HepG2 (cell line): ENCODE measurements around the gene PTPRD.

Source experiments
- CTCF ChIP-seq: sonication (generic); formaldehyde crosslinking; IDR thresholded peaks from 2 replicates; pipeline ENCODE4 v1.5.0; 2020; ENCODE audit warnings: mild to moderate bottlenecking, missing genetic modification reagents, moderate library complexity
- FOSL2 ChIP-seq: sonication (generic); formaldehyde crosslinking; IDR thresholded peaks from 2 replicates; pipeline ENCODE4 v1.4.0; 2020; ENCODE audit warnings: missing genetic modification reagents
- HOXD1 ChIP-seq: sonication (generic); formaldehyde crosslinking; IDR thresholded peaks from 2 replicates; pipeline ENCODE4 v1.5.0; 2020; ENCODE audit warnings: missing genetic modification reagents
- KAT2B ChIP-seq: fragments of 150-350 bp; IDR thresholded peaks from 2 replicates; pipeline ENCODE4 v1.6.1; 2014; ENCODE audit warnings: low read depth, low read length, borderline replicate concordance
- MLLT10 ChIP-seq: sonication (generic); formaldehyde crosslinking; IDR thresholded peaks from 2 replicates; pipeline ENCODE4 v1.4.0; 2020; ENCODE audit warnings: missing genetic modification reagents
- MLXIP ChIP-seq: sonication (generic); formaldehyde crosslinking; IDR thresholded peaks from 2 replicates; pipeline ENCODE4 v1.9.0; 2021; ENCODE audit warnings: missing genetic modification reagents, borderline replicate concordance
- POLR2A ChIP-seq, 2 experiments: IDR thresholded peaks; 2 replicates each; pipeline ENCODE4 v1.6.1; 2011; ENCODE audit warnings: low read depth in 2 of 2, low read length in 2 of 2, mild to moderate bottlenecking in 1 of 2, moderate library complexity in 1 of 2; ENCODE audit not compliant: insufficient read depth in 1 of 2
- SP1 ChIP-seq, 2 experiments: fragments of 450-650 bp in 1 of 2; sonication (generic) in 1 of 2; formaldehyde crosslinking in 1 of 2; IDR thresholded peaks; 2 replicates each; pipeline versions ENCODE4 v1.4.0 to v1.6.1; 2016 to 2020; ENCODE audit warnings: missing genetic modification reagents in 1 of 2
- TF ChIP-seq, protein P1 (sequence below): sonication (generic); formaldehyde crosslinking; IDR thresholded peaks from 2 replicates; pipeline ENCODE4 v1.4.0; 2020; ENCODE audit warnings: missing genetic modification reagents

DNA sequence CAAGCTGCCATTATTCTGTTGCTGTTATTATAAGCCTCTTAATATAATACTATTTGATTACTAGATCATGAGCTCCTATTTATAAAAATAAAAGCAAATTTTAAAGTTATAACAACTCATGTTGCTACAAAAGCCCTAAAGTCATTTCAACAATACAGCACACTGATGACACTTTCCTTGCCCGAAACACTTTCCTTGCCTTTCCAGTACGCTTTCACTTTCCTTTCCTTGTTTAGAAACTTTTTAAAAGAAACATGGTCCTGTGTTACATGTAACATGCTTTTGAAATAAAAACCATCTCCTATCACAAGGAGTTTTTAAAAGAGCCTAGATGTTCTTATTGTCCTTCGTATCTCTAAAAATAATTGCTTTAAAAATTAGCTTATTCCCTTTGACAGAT lies 688.4 kb downstream of the PTPRD start:
- TF ChIP-seq SP1 (IDR thresholded peaks at IDR 0.05) (no peak), SP1 (CRISPR knock-in tag; IDR thresholded peaks at IDR 0.05) (no peak), HOXD1 (no peak), POLR2A (IDR thresholded peaks at IDR 0.05; ENCODE audit: insufficient read depth in 1 of 2, low read depth in 2 of 2, low read length in 2 of 2) (no peak), MLLT10 (CRISPR knock-in tag) (no peak), CTCF (CRISPR knock-in tag) (no peak), KAT2B (no peak), MLXIP (CRISPR knock-in tag) (no peak), FOSL2 (no peak)
- TF ChIP-seq, protein P1, sequence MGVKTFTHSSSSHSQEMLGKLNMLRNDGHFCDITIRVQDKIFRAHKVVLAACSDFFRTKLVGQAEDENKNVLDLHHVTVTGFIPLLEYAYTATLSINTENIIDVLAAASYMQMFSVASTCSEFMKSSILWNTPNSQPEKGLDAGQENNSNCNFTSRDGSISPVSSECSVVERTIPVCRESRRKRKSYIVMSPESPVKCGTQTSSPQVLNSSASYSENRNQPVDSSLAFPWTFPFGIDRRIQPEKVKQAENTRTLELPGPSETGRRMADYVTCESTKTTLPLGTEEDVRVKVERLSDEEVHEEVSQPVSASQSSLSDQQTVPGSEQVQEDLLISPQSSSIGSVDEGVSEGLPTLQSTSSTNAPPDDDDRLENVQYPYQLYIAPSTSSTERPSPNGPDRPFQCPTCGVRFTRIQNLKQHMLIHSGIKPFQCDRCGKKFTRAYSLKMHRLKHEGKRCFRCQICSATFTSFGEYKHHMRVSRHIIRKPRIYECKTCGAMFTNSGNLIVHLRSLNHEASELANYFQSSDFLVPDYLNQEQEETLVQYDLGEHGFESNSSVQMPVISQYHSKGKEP (CRISPR knock-in tag) = no peak
